HEK293 (cell line): ENCODE results near the gene ZNF664.

ENCODE experiments used
- HOXA7 ChIP-seq: sonication (generic); formaldehyde crosslinking; IDR thresholded peaks from 2 replicates; pipeline ENCODE4 v1.8.1; 2022; ENCODE audit warnings: missing genetic modification reagents, borderline replicate concordance
- YY1 ChIP-seq: fragments of 450-650 bp; formaldehyde crosslinking; IDR thresholded peaks from 2 replicates; pipeline ENCODE4 v1.5.1; 2018; ENCODE audit warnings: missing biosample characterization, missing genetic modification characterization
- ZFHX2 ChIP-seq: fragments of 450-650 bp; formaldehyde crosslinking; conservative IDR thresholded peaks from 2 replicates; pipeline ENCODE4 v1.5.1; 2016; ENCODE audit warnings: missing biosample characterization, missing genetic modification characterization
- ZNF132 ChIP-seq: fragments of 450-650 bp; formaldehyde crosslinking; IDR thresholded peaks from 2 replicates; pipeline ENCODE4 v1.5.1; 2017; ENCODE audit warnings: missing biosample characterization, missing genetic modification characterization, borderline replicate concordance
- ZNF146 ChIP-seq: fragments of 450-650 bp; formaldehyde crosslinking; IDR thresholded peaks from 2 replicates; pipeline ENCODE4 v1.5.1; 2016; ENCODE audit warnings: missing biosample characterization, missing genetic modification characterization
- ZNF341 ChIP-seq: fragments of 450-650 bp; formaldehyde crosslinking; IDR thresholded peaks from 2 replicates; pipeline ENCODE4; 2016; ENCODE audit warnings: low read depth, missing biosample characterization, missing genetic modification characterization
- ZNF777 ChIP-seq: fragments of 450-650 bp; formaldehyde crosslinking; IDR thresholded peaks from 2 replicates; pipeline ENCODE4 v1.5.1; 2017; ENCODE audit warnings: missing biosample characterization, missing genetic modification characterization, borderline replicate concordance
- TF ChIP-seq, protein P1 (sequence below): fragments of 450-650 bp; formaldehyde crosslinking; IDR thresholded peaks from 2 replicates; pipeline ENCODE4 v1.5.1; 2016; ENCODE audit warnings: missing biosample characterization, missing genetic modification characterization

DNA sequence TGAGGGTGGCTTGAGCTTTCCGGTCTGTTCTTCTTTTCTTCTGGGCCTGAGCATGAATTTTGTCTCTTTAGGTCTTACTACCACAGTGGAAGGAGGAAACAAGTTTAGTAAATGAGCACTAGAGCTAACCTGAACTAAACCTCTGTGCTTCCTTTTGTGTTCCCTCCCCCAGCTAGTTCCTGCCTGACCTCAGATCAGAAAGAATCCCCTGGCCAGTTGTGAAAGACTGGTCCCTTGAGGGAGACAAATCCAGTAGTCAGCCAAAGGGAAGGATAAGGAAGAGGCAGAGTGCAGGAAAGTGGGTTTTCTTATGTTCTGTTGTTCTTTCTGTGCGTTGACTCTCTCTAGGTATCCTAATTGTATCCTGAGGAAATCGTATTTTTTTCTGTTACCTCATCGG lies 17.5 kb downstream of the ZNF664 start:
- TF ChIP-seq ZFHX2 = no peak
- TF ChIP-seq, protein P1, sequence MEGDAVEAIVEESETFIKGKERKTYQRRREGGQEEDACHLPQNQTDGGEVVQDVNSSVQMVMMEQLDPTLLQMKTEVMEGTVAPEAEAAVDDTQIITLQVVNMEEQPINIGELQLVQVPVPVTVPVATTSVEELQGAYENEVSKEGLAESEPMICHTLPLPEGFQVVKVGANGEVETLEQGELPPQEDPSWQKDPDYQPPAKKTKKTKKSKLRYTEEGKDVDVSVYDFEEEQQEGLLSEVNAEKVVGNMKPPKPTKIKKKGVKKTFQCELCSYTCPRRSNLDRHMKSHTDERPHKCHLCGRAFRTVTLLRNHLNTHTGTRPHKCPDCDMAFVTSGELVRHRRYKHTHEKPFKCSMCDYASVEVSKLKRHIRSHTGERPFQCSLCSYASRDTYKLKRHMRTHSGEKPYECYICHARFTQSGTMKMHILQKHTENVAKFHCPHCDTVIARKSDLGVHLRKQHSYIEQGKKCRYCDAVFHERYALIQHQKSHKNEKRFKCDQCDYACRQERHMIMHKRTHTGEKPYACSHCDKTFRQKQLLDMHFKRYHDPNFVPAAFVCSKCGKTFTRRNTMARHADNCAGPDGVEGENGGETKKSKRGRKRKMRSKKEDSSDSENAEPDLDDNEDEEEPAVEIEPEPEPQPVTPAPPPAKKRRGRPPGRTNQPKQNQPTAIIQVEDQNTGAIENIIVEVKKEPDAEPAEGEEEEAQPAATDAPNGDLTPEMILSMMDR (tag by site-specific recombination) = no peak
- no peak for TF ChIP-seq HOXA7 (CRISPR knock-in tag)
- no peak for TF ChIP-seq ZNF777 (tag by site-specific recombination)
- no peak for TF ChIP-seq ZNF132
- no peak for TF ChIP-seq YY1 (tag by site-specific recombination)
- no peak for TF ChIP-seq ZNF341 (tag by site-specific recombination)
- no peak for TF ChIP-seq ZNF146 (tag by site-specific recombination)
